ENCODE measurements around the gene S100A12. TPM values are rescaled to one million over a fixed set of nuclear protein-coding genes. Genes with fewer than 3 reads are reported as not detected.

Gene S100A12
- total RNA-seq, 1 experiment from 2014 or later, result not detected

DNA sequence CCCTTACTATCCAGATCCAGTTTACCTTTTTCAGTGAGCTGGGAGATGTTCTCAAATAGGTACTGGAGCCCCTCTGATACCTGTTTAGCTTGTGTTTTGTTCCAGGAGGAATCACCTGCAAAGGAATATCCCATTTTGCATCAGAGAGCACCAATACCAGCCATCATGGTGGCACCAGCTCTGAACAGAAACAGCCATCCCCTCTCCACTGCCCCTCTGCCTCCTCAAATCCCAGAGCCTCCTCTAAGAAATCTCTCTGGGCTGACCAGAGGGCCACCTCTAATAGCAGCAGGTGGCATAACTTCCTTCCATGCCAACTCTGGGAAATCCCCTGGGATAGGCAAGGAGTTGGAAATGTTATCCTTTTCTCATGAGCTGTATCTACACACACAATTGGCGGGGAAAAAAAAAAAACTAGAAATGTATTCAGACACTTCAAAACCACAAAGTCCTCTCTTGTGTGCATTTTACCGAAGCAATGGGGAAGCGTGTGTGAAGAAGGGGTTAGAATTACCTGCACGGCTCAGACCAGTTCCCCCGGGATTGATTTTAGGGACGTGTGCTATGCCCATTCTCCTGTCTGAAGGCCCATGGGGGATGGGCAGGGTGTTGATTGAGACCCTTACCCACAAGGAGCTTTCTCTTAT is 29.2 kb downstream of the S100A12 start:
- H3K9me3 Mint-ChIP-seq (ENCODE audit: unreplicated experiment), result no peaks in the 10 kb centered on the region
- peaks cover 25% of the 10 kb centered on the region for H3K4me1 Mint-ChIP-seq (ENCODE audit: low read depth, unreplicated experiment)
- H3K4me1 ChIP-seq, result peaks cover 22% of the 10 kb centered on the region
- H3K27ac Mint-ChIP-seq (ENCODE audit: unreplicated experiment), result no peak overlapping the region
- H3K4me3 ChIP-seq (ENCODE audit: low read depth, low read length), result no peak overlapping the region
- TF ChIP-seq, protein P1, sequence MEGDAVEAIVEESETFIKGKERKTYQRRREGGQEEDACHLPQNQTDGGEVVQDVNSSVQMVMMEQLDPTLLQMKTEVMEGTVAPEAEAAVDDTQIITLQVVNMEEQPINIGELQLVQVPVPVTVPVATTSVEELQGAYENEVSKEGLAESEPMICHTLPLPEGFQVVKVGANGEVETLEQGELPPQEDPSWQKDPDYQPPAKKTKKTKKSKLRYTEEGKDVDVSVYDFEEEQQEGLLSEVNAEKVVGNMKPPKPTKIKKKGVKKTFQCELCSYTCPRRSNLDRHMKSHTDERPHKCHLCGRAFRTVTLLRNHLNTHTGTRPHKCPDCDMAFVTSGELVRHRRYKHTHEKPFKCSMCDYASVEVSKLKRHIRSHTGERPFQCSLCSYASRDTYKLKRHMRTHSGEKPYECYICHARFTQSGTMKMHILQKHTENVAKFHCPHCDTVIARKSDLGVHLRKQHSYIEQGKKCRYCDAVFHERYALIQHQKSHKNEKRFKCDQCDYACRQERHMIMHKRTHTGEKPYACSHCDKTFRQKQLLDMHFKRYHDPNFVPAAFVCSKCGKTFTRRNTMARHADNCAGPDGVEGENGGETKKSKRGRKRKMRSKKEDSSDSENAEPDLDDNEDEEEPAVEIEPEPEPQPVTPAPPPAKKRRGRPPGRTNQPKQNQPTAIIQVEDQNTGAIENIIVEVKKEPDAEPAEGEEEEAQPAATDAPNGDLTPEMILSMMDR (IDR thresholded peaks at IDR 0.05; ENCODE audit: insufficient read depth in 1 of 2, low read depth in 1 of 2, low read length in 1 of 2, severe bottlenecking in 1 of 2, unreplicated experiment in 1 of 2), result no peak
- no peaks in the 10 kb centered on the region for H3K27me3 ChIP-seq (replicated peaks; ENCODE audit: control insufficient read depth, insufficient read depth, low read length)
- no peaks in the 10 kb centered on the region for H3K36me3 ChIP-seq (ENCODE audit: control insufficient read depth, insufficient read depth, low read length)
- ChIA-PET CTCF (no interaction called here), POLR2A (no interaction called here)
- H3K27me3 Mint-ChIP-seq (ENCODE audit: insufficient read depth, unreplicated experiment), result peaks cover 9% of the 10 kb centered on the region
- intact Hi-C loops (cut with micrococcal nuclease; ENCODE audit: unreplicated experiment), result no loop called here
- no peaks in the 10 kb centered on the region for H3K36me3 Mint-ChIP-seq (ENCODE audit: insufficient read depth, unreplicated experiment)
- BruUV-seq (replicated peaks), result no TSS peak
- H3K4me3 Mint-ChIP-seq (ENCODE audit: unreplicated experiment), result no peak overlapping the region
- DNase-seq, result no peak
- H3K9me3 ChIP-seq, result no peaks in the 10 kb centered on the region

GRCh38 chr1:153345187-153346076 is 30.0 kb downstream of the S100A12 start:
- Mint-ChIP-seq H3K9me3 (ENCODE audit: unreplicated experiment) (no peaks in the 10 kb centered on the region), H3K4me3 (ENCODE audit: unreplicated experiment) (no peak overlapping the region), H3K36me3 (ENCODE audit: insufficient read depth, unreplicated experiment) (no peaks in the 10 kb centered on the region), H3K27ac (ENCODE audit: unreplicated experiment) (no peak overlapping the region), H3K4me1 (ENCODE audit: low read depth, unreplicated experiment) (peaks cover 25% of the 10 kb centered on the region), H3K27me3 (ENCODE audit: insufficient read depth, unreplicated experiment) (peaks cover 9% of the 10 kb centered on the region)
- peaks cover 22% of the 10 kb centered on the region for H3K4me1 ChIP-seq
- ChIA-PET CTCF (no interaction called here), POLR2A (no interaction called here)
- intact Hi-C loops (cut with micrococcal nuclease; ENCODE audit: unreplicated experiment), result no loop called here
- no peaks in the 10 kb centered on the region for H3K36me3 ChIP-seq (ENCODE audit: control insufficient read depth, insufficient read depth, low read length)
- TF ChIP-seq, protein P1 (IDR thresholded peaks at IDR 0.05; ENCODE audit: insufficient read depth in 1 of 2, low read depth in 1 of 2, low read length in 1 of 2, severe bottlenecking in 1 of 2, unreplicated experiment in 1 of 2), result no peak
- no peaks in the 10 kb centered on the region for H3K9me3 ChIP-seq
- BruUV-seq (replicated peaks), result no TSS peak
- H3K27me3 ChIP-seq (replicated peaks; ENCODE audit: control insufficient read depth, insufficient read depth, low read length), result no peaks in the 10 kb centered on the region
- no peak overlapping the region for H3K4me3 ChIP-seq (ENCODE audit: low read depth, low read length)
- DNase-seq, result no peak

- ChIA-PET POLR2A (interaction anchor here (0.6 kb wide), 1 partner anchor 295 kb away, joined by 3 read pairs; no protein-coding TSS in a partner anchor), CTCF (no interaction called here)
- Mint-ChIP-seq H3K27me3 (ENCODE audit: insufficient read depth, unreplicated experiment) (peaks cover 7% of the 10 kb centered on the region), H3K27ac (ENCODE audit: unreplicated experiment) (no peak overlapping the region), H3K4me1 (ENCODE audit: low read depth, unreplicated experiment) (peaks cover 25% of the 10 kb centered on the region), H3K4me3 (ENCODE audit: unreplicated experiment) (no peak overlapping the region), H3K36me3 (ENCODE audit: insufficient read depth, unreplicated experiment) (no peaks in the 10 kb centered on the region), H3K9me3 (ENCODE audit: unreplicated experiment) (no peaks in the 10 kb centered on the region)
- intact Hi-C loops (cut with micrococcal nuclease; ENCODE audit: unreplicated experiment), result no loop called here
- Histone ChIP-seq H3K9me3 (no peaks in the 10 kb centered on the region), H3K27me3 (replicated peaks; ENCODE audit: control insufficient read depth, insufficient read depth, low read length) (no peaks in the 10 kb centered on the region), H3K4me3 (ENCODE audit: low read depth, low read length) (no peak overlapping the region), H3K36me3 (ENCODE audit: control insufficient read depth, insufficient read depth, low read length) (no peaks in the 10 kb centered on the region), H3K4me1 (peaks cover 22% of the 10 kb centered on the region)
- no peak for DNase-seq
- no TSS peak for BruUV-seq (replicated peaks)
- TF ChIP-seq, protein P1 (IDR thresholded peaks at IDR 0.05; ENCODE audit: insufficient read depth in 1 of 2, low read depth in 1 of 2, low read length in 1 of 2, severe bottlenecking in 1 of 2, unreplicated experiment in 1 of 2), result no peak
Measured at GRCh38 chr1:153344718-153345025, 30.7 kb downstream of the S100A12 start.

All from Caco-2 (cell line).